Measurements from ENCODE around the gene PLA2G2D.
A peak's percentile ranks its signal among the peaks of the same experiment; 100 is the strongest.

The PLA2G2D gene

DNA sequence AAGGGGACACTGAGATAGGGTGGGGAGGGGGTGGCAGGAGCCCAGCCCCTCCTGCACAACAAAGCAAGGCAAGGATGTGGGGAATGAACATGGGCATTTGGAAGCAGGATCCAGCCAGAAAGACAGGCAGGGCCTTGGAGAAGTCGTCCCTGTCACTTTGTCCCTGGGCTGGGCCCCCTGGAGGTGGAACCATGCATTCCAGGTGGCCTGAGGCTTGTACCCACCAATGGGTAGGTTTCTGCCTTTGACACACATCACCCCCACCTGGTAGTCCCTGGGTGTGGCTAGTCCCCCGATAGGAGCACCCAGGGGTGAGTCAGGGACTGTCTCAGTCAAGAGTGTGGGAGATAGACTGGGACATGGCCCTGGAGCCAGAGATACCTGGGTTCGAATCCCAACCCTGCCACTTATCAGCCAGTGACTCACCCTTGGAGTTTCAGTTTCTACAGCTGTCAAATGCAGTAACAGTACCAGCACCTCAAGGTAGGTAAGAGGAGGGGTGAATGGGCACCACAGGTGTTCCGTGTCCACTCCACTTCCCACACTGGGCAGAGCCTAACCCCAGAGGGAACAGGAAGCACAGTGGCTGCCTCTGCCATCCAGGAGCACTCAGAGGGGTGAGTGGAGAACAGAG, 10.0 kb downstream of the PLA2G2D start:
- no peaks in the 10 kb centered on the region for H3K36me3 Mint-ChIP-seq (ENCODE audit: low read depth)
- H3K9me3 Mint-ChIP-seq: no peaks in the 10 kb centered on the region
- H3K27me3 Mint-ChIP-seq (ENCODE audit: low read depth): peaks cover 14% of the 10 kb centered on the region
- H3K27ac Mint-ChIP-seq: no peak overlapping the region
- H3K4me3 Mint-ChIP-seq: no peak overlapping the region
- H3K4me1 Mint-ChIP-seq: peaks cover 7% of the 10 kb centered on the region
- TF ChIP-seq CTCF (IDR thresholded peaks at IDR 0.05; ENCODE audit: unreplicated experiment in 3 of 3): no peak

GRCh38 chr1:20108366-20109123, 10.8 kb downstream of the PLA2G2D start:
- TF ChIP-seq CTCF (IDR thresholded peaks at IDR 0.05; ENCODE audit: unreplicated experiment in 3 of 3): no peak
- Mint-ChIP-seq H3K36me3 (ENCODE audit: low read depth) (no peaks in the 10 kb centered on the region), H3K27ac (peak overlapping the region in 1 of 3 experiments; percentile 3), H3K9me3 (no peaks in the 10 kb centered on the region), H3K27me3 (ENCODE audit: low read depth) (peaks cover 11% of the 10 kb centered on the region), H3K4me3 (no peak overlapping the region), H3K4me1 (peaks cover 7% of the 10 kb centered on the region)

DNA sequence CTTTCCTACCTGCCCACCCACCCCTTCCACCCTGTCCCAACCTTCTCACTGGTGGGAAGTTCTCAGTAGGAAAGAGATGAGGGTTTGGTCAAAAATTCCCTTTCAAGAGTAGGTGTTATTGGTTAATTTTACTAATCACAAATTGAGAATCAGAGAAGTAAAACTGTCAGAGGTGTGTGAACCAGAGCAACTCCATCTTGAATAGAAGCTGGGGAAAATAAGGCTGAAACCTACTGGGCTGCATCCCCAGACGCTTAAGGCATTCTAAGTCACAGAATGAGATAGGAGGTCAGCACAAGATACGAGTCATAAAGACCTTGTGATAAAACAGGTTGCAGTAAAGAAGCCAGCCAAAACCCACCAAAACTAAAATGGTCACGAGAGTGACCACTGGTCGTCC, 11.5 kb downstream of the PLA2G2D start:
- Mint-ChIP-seq H3K27ac (peak overlapping the region in 1 of 3 experiments; percentile 3), H3K27me3 (ENCODE audit: low read depth) (peaks cover 11% of the 10 kb centered on the region), H3K4me1 (peaks cover 12% of the 10 kb centered on the region), H3K36me3 (ENCODE audit: low read depth) (no peaks in the 10 kb centered on the region), H3K9me3 (no peaks in the 10 kb centered on the region), H3K4me3 (no peak overlapping the region)
- TF ChIP-seq CTCF (IDR thresholded peaks at IDR 0.05; ENCODE audit: unreplicated experiment in 3 of 3): no peak

DNA sequence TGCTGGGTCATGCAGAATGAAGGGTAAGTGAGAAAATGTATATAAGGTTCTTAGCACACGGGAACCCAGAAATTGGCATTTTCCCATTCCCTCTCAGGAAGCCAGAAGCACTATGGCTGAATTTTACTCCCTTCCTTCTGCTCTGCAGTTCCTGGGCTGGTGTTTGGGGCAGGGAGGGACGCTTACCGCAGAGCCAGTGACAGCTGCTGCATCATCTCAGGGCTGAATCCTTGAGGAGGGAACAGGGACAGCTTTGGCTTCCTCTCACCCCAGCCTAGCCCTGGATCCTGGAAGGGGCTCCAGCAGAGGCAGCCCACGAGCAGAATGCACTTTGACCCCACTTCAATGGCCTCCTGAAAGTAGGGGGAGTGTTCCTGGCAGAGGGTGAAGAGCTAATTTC, 12.0 kb downstream of the PLA2G2D start:
- Mint-ChIP-seq H3K9me3 (no peaks in the 10 kb centered on the region), H3K27me3 (ENCODE audit: low read depth) (peaks cover 11% of the 10 kb centered on the region), H3K27ac (no peak overlapping the region), H3K36me3 (ENCODE audit: low read depth) (no peaks in the 10 kb centered on the region), H3K4me1 (peaks cover 14% of the 10 kb centered on the region), H3K4me3 (no peak overlapping the region)
- no peak for TF ChIP-seq CTCF (IDR thresholded peaks at IDR 0.05; ENCODE audit: unreplicated experiment in 3 of 3)

- peaks cover 14% of the 10 kb centered on the region for H3K4me1 Mint-ChIP-seq
- no peaks in the 10 kb centered on the region for H3K36me3 Mint-ChIP-seq (ENCODE audit: low read depth)
- H3K9me3 Mint-ChIP-seq: no peaks in the 10 kb centered on the region
- H3K27me3 Mint-ChIP-seq (ENCODE audit: low read depth): peaks cover 11% of the 10 kb centered on the region
- H3K27ac Mint-ChIP-seq: no peak overlapping the region
- no peak for TF ChIP-seq CTCF (IDR thresholded peaks at IDR 0.05; ENCODE audit: unreplicated experiment in 3 of 3)
- H3K4me3 Mint-ChIP-seq: no peak overlapping the region
Observed at GRCh38 chr1:20105856-20106255, 13.5 kb downstream of the PLA2G2D start.

GRCh38 chr1:20102875-20103274, 16.5 kb downstream of the PLA2G2D start:
- Mint-ChIP-seq H3K36me3 (ENCODE audit: low read depth) (no peaks in the 10 kb centered on the region), H3K27me3 (ENCODE audit: low read depth) (peaks cover 6% of the 10 kb centered on the region), H3K9me3 (no peaks in the 10 kb centered on the region)

More at GRCh38 chr1:20102875-20103274, 16.5 kb downstream of the PLA2G2D start:
- no peak overlapping the region for H3K4me3 Mint-ChIP-seq
- no peak for TF ChIP-seq CTCF (IDR thresholded peaks at IDR 0.05; ENCODE audit: unreplicated experiment in 3 of 3)
- peaks cover 7% of the 10 kb centered on the region for H3K4me1 Mint-ChIP-seq
- no peak overlapping the region for H3K27ac Mint-ChIP-seq

All from nephron (organoid).